Measurements from ENCODE around the gene EVI5. TPM values are rescaled to one million over a fixed set of nuclear protein-coding genes. Genes with fewer than 3 reads are reported as not detected.

EVI5 gene
- total and polyA plus RNA-seq, 8 donors = 1.8 to 200 (median 52.0) TPM

GRCh38 chr1:92754719-92755050 lies 30.2 kb downstream of the EVI5 start:
- Histone ChIP-seq H3K27me3 (no peaks in the 10 kb centered on the region), H3K36me3 (no peaks in the 10 kb centered on the region), H3K9me3 (no peaks in the 10 kb centered on the region), H3K4me3 (no peak overlapping the region), H3K4me1 (peaks cover 0 to 23% (median 9%) of the 10 kb centered on the region in 4 donors), H3K27ac (no peak overlapping the region)
- no peak for DNase-seq
- TF ChIP-seq POLR2A (IDR thresholded peaks at IDR 0.05) (no peak), EP300 (IDR thresholded peaks at IDR 0.05) (no peak), CTCF (IDR thresholded peaks at IDR 0.05) (no peak), POLR2AphosphoS5 (IDR thresholded peaks at IDR 0.05) (no peak)
- WGBS, 5 donors = 86 to 98% (median 93%) methylated on average over 1 of the region's 1 CpG
- intact Hi-C loops (cut with DNase I; ENCODE audit: low total_unique reads) = loop anchor here (10.0 kb wide), 1 partner anchor 70 kb away; no protein-coding TSS in a partner anchor

DNA sequence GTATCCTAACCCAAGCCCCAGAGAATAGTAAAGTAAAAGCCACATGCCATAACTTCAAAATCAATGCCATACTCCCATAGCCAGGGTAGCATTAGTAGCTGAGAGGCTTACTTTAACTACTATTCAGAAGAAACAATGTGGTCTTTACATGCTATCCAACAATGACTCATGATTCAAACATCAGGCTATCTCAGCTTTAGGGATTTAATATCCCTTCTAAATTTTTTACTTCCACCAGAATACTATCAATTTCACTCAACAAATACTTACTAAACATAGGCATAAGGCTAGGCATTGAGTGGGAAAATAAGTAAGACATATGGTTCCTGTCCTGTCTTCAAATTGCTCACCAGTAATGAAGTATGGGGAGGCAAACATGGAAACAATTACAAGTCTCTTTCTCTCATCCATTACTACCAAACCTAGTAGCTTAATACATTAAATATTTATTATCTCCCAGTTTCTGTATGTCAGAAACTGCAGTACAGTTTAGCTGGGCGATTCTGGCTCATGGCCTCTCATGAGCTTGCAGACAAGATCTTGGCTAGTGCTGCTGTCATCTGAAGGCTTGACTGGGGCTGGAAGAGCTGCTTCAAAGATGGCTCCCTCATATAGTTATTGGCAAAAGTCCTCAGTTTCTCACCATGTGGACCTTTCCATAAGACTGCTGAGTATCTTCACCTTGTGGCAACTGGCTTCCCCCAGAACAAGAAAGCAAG lies 30.7 kb downstream of the EVI5 start:
- Histone ChIP-seq H3K9me3 (no peaks in the 10 kb centered on the region), H3K4me3 (no peak overlapping the region), H3K27ac (no peak overlapping the region), H3K36me3 (no peaks in the 10 kb centered on the region), H3K4me1 (peaks cover 0 to 23% (median 12%) of the 10 kb centered on the region in 4 donors), H3K27me3 (no peaks in the 10 kb centered on the region)
- intact Hi-C loops (cut with DNase I; ENCODE audit: low total_unique reads) = loop anchor here (10.0 kb wide), 1 partner anchor 71 kb away; no protein-coding TSS in a partner anchor
- WGBS, 5 donors = 89 to 96% (median 91%) methylated on average over 1 of the region's 1 CpG
- no peak for DNase-seq
- TF ChIP-seq EP300 (IDR thresholded peaks at IDR 0.05) (no peak), POLR2AphosphoS5 (IDR thresholded peaks at IDR 0.05) (no peak), POLR2A (IDR thresholded peaks at IDR 0.05) (no peak), CTCF (IDR thresholded peaks at IDR 0.05) (no peak)

GRCh38 chr1:92752719-92753118 lies 32.2 kb downstream of the EVI5 start:
- peaks cover 0 to 30% (median 12%) of the 10 kb centered on the region in 4 donors for H3K4me1 ChIP-seq
- no peak overlapping the region for H3K27ac ChIP-seq
- intact Hi-C loops (cut with DNase I; ENCODE audit: low total_unique reads) = loop anchor here (10.0 kb wide), 1 partner anchor 72 kb away; no protein-coding TSS in a partner anchor
- no peaks in the 10 kb centered on the region for H3K27me3 ChIP-seq
- no peaks in the 10 kb centered on the region for H3K36me3 ChIP-seq
- WGBS, 5 donors = 58 to 65% (median 61%) methylated on average over 3 of the region's 3 CpGs
- DNase-seq = no peak
- TF ChIP-seq CTCF (IDR thresholded peaks at IDR 0.05) (no peak), POLR2AphosphoS5 (IDR thresholded peaks at IDR 0.05) (no peak), EP300 (IDR thresholded peaks at IDR 0.05) (no peak), POLR2A (IDR thresholded peaks at IDR 0.05) (no peak)
- no peaks in the 10 kb centered on the region for H3K9me3 ChIP-seq
- H3K4me3 ChIP-seq = no peak overlapping the region

DNA sequence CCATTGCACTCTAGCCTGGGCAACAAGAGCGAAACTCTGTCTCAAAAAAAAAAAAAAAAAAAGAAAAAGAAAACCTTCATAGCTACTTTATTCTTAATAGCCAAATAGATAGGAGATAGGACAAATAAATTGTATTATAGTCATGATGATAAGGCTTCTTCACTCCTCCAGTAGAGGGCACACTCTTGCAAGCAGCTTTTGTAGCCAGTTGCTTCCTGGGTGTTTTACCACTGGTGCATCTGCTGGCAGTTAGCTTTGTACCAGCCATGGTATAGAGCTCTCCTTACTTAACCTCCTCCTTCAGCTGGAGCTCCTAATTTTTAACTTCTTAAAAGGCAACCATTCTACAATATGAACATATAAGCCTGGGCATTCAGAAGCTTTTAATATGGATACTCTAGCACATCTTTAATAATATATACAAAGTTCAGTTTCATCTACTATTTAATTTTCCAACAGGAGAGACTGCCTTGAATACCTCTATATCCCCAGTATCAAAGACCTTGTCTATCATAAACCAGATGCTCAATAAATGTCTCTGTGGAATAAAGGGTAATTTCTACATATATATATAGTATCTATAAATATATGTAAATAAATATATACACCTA lies 35.8 kb downstream of the EVI5 start:
- Histone ChIP-seq H3K9me3 (no peaks in the 10 kb centered on the region), H3K27ac (no peak overlapping the region), H3K27me3 (no peaks in the 10 kb centered on the region), H3K4me3 (no peak overlapping the region), H3K4me1 (peaks cover 0 to 8% (median 4%) of the 10 kb centered on the region in 4 donors), H3K36me3 (peaks cover 0 to 4% (median 0%) of the 10 kb centered on the region in 4 donors)
- peak; percentile 39 to 72 for DNase-seq
- TF ChIP-seq EP300 (IDR thresholded peaks at IDR 0.05) (no peak), POLR2A (IDR thresholded peaks at IDR 0.05) (no peak), POLR2AphosphoS5 (IDR thresholded peaks at IDR 0.05) (peak in 1 of 3 donors; percentile 31), CTCF (IDR thresholded peaks at IDR 0.05) (peak in 5 of 7 experiments; percentile 33 to 62 (median 47))
- WGBS, 5 donors = 38 to 69% (median 59%) methylated on average over 1 of the region's 1 CpG; no CpG with 5 or more reads in 2 of the 5 donors
- intact Hi-C loops (cut with DNase I; ENCODE audit: low total_unique reads) = no loop called here
